ENCODE measurements around the gene ATG7. TPM values are rescaled to one million over a fixed set of nuclear protein-coding genes. Genes with fewer than 3 reads are reported as not detected.

The ATG7 gene
- total RNA-seq, 3 donors from 2014 or later (not counting 1 experiment from before 2014, with no cell fraction given) = 55.3 to 72.9 (median 68.6) TPM

GRCh38 chr3:11370191-11370590, 98.0 kb downstream of the ATG7 start:
- H3K36me3 Mint-ChIP-seq = peaks cover 7% of the 10 kb centered on the region
- no peak for ATAC-seq
- Histone ChIP-seq H3K36me3 (ENCODE audit: control insufficient read depth, insufficient read depth, low read length) (peaks cover 33% of the 10 kb centered on the region), H3K4me3 (ENCODE audit: low read length) (no peak overlapping the region), H3K27me3 (ENCODE audit: control insufficient read depth, insufficient read depth, low read length) (no peaks in the 10 kb centered on the region), H3K4me1 (ENCODE audit: control insufficient read depth, insufficient read depth, low read length) (no peaks in the 10 kb centered on the region), H3K27ac (ENCODE audit: low read length) (no peak overlapping the region), H3K9me3 (ENCODE audit: control insufficient read depth, insufficient read depth, low read length) (no peaks in the 10 kb centered on the region)
- intact Hi-C loops (cut with micrococcal nuclease) = no loop called here
- no peak for DNase-seq
- no peak overlapping the region for H3K4me3 Mint-ChIP-seq
- no peaks in the 10 kb centered on the region for H3K9me3 Mint-ChIP-seq
- H3K27ac Mint-ChIP-seq = no peak overlapping the region
- no peaks in the 10 kb centered on the region for H3K27me3 Mint-ChIP-seq (ENCODE audit: low read depth in 2 of 2)
- H3K4me1 Mint-ChIP-seq = no peaks in the 10 kb centered on the region
- WGBS (ENCODE audit: insufficient coverage) = 96% methylated on average over 3 of the region's 3 CpGs
- TF ChIP-seq CTCF (IDR thresholded peaks at IDR 0.05) = no peak

DNA sequence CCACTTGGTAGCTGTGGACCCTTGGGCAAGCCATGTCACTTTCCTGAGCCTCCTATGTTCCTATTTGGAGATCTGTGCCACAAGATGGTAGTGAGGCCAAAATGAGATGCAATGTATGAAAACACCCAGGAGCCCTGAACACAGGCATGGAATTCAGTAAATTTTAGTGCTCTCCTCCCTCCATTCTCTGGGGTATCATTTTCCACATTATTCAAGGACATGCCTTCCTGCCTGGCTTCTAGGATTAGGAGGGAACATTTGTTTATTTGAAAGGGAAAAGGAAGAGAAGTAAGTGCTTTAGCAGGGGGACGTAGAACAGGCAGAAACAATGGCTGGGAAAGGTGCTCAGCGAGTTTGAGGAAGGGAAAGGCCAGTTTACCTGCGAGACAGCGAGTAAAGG, 98.8 kb downstream of the ATG7 start:
- Histone ChIP-seq H3K4me1 (ENCODE audit: control insufficient read depth, insufficient read depth, low read length) (no peaks in the 10 kb centered on the region), H3K9me3 (ENCODE audit: control insufficient read depth, insufficient read depth, low read length) (no peaks in the 10 kb centered on the region)
- intact Hi-C loops (cut with micrococcal nuclease) = no loop called here

DNA sequence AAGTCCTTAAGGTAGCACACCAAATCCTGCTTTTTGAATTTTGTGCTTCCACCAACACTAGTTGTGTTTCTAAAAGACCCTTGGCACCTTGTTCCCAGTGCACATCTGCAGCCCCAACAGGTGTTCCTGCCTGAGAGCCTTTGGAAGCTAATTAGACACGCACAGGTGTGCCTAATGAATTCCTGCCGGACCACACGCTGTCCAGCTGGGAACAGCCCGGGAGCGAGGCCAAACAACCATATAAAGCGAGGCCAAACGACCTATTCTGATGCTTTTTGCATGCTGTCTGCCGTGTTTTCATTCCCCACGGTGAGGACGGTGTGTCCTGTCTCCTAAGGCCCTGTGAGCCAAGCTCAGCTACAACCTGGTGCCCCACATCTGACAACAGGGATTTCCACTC, 99.5 kb downstream of the ATG7 start:
- 98% methylated on average over 10 of the region's 10 CpGs for WGBS (ENCODE audit: insufficient coverage)

More for the DNA sequence above, 98.8 kb downstream of the ATG7 start:
- no peak for TF ChIP-seq CTCF (IDR thresholded peaks at IDR 0.05)
- H3K4me1 Mint-ChIP-seq = no peaks in the 10 kb centered on the region
- H3K9me3 Mint-ChIP-seq = no peaks in the 10 kb centered on the region
- 97% methylated on average over 4 of the region's 4 CpGs for WGBS (ENCODE audit: insufficient coverage)
- Histone ChIP-seq H3K4me3 (ENCODE audit: low read length) (no peak overlapping the region), H3K27me3 (ENCODE audit: control insufficient read depth, insufficient read depth, low read length) (no peaks in the 10 kb centered on the region), H3K36me3 (ENCODE audit: control insufficient read depth, insufficient read depth, low read length) (peaks cover 27% of the 10 kb centered on the region), H3K27ac (ENCODE audit: low read length) (no peak overlapping the region)
- H3K4me3 Mint-ChIP-seq = no peak overlapping the region
- no peaks in the 10 kb centered on the region for H3K27me3 Mint-ChIP-seq (ENCODE audit: low read depth in 2 of 2)
- no peak for DNase-seq
- peaks cover 7% of the 10 kb centered on the region for H3K36me3 Mint-ChIP-seq
- H3K27ac Mint-ChIP-seq = no peak overlapping the region
- no peak for ATAC-seq

More for the DNA sequence above, 99.5 kb downstream of the ATG7 start:
- ATAC-seq = no peak
- Mint-ChIP-seq H3K36me3 (peaks cover under 1% of the 10 kb centered on the region), H3K9me3 (no peaks in the 10 kb centered on the region), H3K27ac (no peak overlapping the region), H3K4me3 (no peak overlapping the region), H3K4me1 (no peaks in the 10 kb centered on the region), H3K27me3 (ENCODE audit: low read depth in 2 of 2) (no peaks in the 10 kb centered on the region)
- no peak for DNase-seq
- no peak for TF ChIP-seq CTCF (IDR thresholded peaks at IDR 0.05)
- H3K36me3 ChIP-seq (ENCODE audit: control insufficient read depth, insufficient read depth, low read length) = peaks cover 22% of the 10 kb centered on the region
- no peaks in the 10 kb centered on the region for H3K9me3 ChIP-seq (ENCODE audit: control insufficient read depth, insufficient read depth, low read length)
- H3K27me3 ChIP-seq (ENCODE audit: control insufficient read depth, insufficient read depth, low read length) = no peaks in the 10 kb centered on the region
- no peak overlapping the region for H3K4me3 ChIP-seq (ENCODE audit: low read length)
- intact Hi-C loops (cut with micrococcal nuclease) = no loop called here
- H3K4me1 ChIP-seq (ENCODE audit: control insufficient read depth, insufficient read depth, low read length) = no peaks in the 10 kb centered on the region
- H3K27ac ChIP-seq (ENCODE audit: low read length) = no peak overlapping the region

Data from natural killer cell (primary cell).